SK-N-SH treated with all-trans-retinoic acid at 6 μM for 48 hours (cell line): ENCODE results near the gene RASAL2.
"Not testable (repeated sequence)": the region's sequence is repeated elsewhere in the genome, so short reads cannot be mapped to it uniquely, and the experiment has no call there.

ENCODE experiments used
- SNAI2 ChIP-seq: fragments of 250-450 bp; sonication (Bioruptor Pico); IDR thresholded peaks from 2 replicates; pipeline ENCODE4 v1.5.0; 2020; ENCODE audit warnings: mild to moderate bottlenecking, moderate library complexity
- TF ChIP-seq, protein P1 (sequence below): fragments of 250-450 bp; sonication (Bioruptor Pico); IDR thresholded peaks from 2 replicates; pipeline ENCODE4 v1.8.0; 2020; ENCODE audit warnings: mild to moderate bottlenecking, moderate library complexity, borderline replicate concordance

DNA sequence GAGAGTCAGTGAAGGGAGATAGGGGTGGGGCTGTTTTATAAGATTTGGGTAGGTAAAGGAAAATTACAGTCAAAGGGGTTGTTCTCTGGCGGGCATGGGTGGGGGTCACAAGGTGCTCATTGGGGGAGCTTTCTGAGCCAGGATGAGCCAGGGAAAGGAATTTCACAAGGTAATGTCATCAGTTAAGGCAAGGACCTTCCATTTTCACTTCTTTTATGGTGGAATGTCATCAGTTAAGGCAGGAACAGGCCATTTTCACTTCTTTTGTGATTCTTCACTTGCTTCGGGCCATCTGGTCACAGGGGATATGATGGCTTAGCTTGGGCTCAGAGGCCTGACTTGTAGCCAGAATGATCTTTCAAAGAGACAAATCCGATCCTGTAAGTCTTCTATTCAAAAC lies 159.7 kb downstream of the RASAL2 start:
- TF ChIP-seq SNAI2 (CRISPR knock-in tag): not testable (repeated sequence)
- TF ChIP-seq, protein P1, sequence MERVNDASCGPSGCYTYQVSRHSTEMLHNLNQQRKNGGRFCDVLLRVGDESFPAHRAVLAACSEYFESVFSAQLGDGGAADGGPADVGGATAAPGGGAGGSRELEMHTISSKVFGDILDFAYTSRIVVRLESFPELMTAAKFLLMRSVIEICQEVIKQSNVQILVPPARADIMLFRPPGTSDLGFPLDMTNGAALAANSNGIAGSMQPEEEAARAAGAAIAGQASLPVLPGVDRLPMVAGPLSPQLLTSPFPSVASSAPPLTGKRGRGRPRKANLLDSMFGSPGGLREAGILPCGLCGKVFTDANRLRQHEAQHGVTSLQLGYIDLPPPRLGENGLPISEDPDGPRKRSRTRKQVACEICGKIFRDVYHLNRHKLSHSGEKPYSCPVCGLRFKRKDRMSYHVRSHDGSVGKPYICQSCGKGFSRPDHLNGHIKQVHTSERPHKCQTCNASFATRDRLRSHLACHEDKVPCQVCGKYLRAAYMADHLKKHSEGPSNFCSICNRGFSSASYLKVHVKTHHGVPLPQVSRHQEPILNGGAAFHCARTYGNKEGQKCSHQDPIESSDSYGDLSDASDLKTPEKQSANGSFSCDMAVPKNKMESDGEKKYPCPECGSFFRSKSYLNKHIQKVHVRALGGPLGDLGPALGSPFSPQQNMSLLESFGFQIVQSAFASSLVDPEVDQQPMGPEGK (CRISPR knock-in tag): not testable (repeated sequence)
